ENCODE data around the gene AUTS2. TPM values are rescaled to one million over a fixed set of nuclear protein-coding genes. Genes with fewer than 3 reads are reported as not detected.

AUTS2 gene
- total RNA-seq, 1 experiment from 2014 or later: 256 TPM

DNA sequence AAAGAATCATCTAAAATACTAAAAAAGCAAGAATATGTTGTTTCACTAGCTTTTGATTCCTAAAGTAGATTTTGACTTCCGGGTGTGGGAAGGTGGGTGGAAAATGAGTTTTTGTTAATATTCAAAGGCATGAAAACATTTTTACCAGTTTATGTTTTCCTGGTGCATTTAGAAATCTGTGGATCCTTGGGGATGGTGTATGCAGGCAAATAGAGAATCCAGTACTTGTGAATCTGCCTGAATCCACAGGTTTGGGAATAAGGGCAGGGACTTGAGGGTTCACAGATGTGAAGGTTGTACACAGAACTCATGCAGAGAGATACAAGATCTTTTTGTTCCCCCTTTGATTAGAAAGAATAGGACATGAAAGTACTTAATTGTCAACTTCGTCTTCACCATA, 22.4 kb downstream of the AUTS2 start:
- H3K4me3 Mint-ChIP-seq: no peak overlapping the region
- H2AK5ac ChIP-seq (ENCODE audit: insufficient read length, low read length): no peak overlapping the region
- H4K91ac ChIP-seq (ENCODE audit: insufficient read length, low read depth, low read length): no peak overlapping the region
- H4K8ac ChIP-seq (replicated peaks; ENCODE audit: insufficient read length, low read depth, low read length): no peak overlapping the region
- H2BK120ac ChIP-seq (ENCODE audit: low read depth, low read length, poor library complexity, severe bottlenecking): no peak overlapping the region
- no peak overlapping the region for H2AFZ ChIP-seq (ENCODE audit: low read length)
- H2BK5ac ChIP-seq (ENCODE audit: insufficient read length, low read length): no peak overlapping the region
- peaks cover 43 to 44% of the 10 kb centered on the region in 2 experiments for H3K4me1 Mint-ChIP-seq
- no peaks in the 10 kb centered on the region for H3K9me3 ChIP-seq (ENCODE audit: control insufficient read depth, low read depth, low read length)
- H2BK12ac ChIP-seq (ENCODE audit: insufficient read length, low read depth, low read length): no peak overlapping the region
- no peaks in the 10 kb centered on the region for H3K79me2 ChIP-seq (ENCODE audit: insufficient read depth, low read length)
- no peaks in the 10 kb centered on the region; a peak in 1 of 5 replicates for H3K9me3 Mint-ChIP-seq
- H3K9ac ChIP-seq (ENCODE audit: extremely low read depth, insufficient read length, low read length): no peak overlapping the region
- no peak overlapping the region for H3K4ac ChIP-seq (ENCODE audit: low read depth, low read length)
- no peak overlapping the region for H3K27ac ChIP-seq (ENCODE audit: insufficient read length, low read depth, low read length)
- no peak overlapping the region for H3K4me2 ChIP-seq (ENCODE audit: insufficient read depth, insufficient read length, low read length)
- H4K20me1 ChIP-seq (ENCODE audit: control insufficient read depth, insufficient read depth, insufficient read length): peaks cover 4% of the 10 kb centered on the region
- H3K23ac ChIP-seq (ENCODE audit: insufficient read length, low read depth, low read length): no peak overlapping the region
- H3K14ac ChIP-seq (ENCODE audit: insufficient read depth, low read length): no peak overlapping the region
- H3K56ac ChIP-seq (ENCODE audit: insufficient read length, low read depth, low read length): no peak overlapping the region
- H3K4me1 ChIP-seq (ENCODE audit: insufficient read depth, low read length): 0 out of 2 replicates have a peak, but pooled peaks cover 3% of the 10 kb centered on the region
- no peak overlapping the region for H4K5ac ChIP-seq (ENCODE audit: insufficient read length, low read depth, low read length)
- H3K18ac ChIP-seq (ENCODE audit: insufficient read length, low read depth, low read length): no peak overlapping the region
- H3T11ph ChIP-seq (ENCODE audit: low read length): no peak overlapping the region
- peaks cover 79% of the 10 kb centered on the region for H3K27me3 ChIP-seq (ENCODE audit: insufficient read depth, low read length)
- no peaks in the 10 kb centered on the region for H3K36me3 Mint-ChIP-seq (ENCODE audit: insufficient read depth in 1 of 3, low read depth in 3 of 3)
- WGBS (ENCODE audit: extremely low coverage, insufficient read length, low lambda C conversion rate): no CpG with 5 or more reads among the region's 2 CpGs
- no peak overlapping the region for H2BK15ac ChIP-seq (ENCODE audit: low read depth, low read length)
- DNase-seq: no peak
- TF ChIP-seq, protein P1, sequence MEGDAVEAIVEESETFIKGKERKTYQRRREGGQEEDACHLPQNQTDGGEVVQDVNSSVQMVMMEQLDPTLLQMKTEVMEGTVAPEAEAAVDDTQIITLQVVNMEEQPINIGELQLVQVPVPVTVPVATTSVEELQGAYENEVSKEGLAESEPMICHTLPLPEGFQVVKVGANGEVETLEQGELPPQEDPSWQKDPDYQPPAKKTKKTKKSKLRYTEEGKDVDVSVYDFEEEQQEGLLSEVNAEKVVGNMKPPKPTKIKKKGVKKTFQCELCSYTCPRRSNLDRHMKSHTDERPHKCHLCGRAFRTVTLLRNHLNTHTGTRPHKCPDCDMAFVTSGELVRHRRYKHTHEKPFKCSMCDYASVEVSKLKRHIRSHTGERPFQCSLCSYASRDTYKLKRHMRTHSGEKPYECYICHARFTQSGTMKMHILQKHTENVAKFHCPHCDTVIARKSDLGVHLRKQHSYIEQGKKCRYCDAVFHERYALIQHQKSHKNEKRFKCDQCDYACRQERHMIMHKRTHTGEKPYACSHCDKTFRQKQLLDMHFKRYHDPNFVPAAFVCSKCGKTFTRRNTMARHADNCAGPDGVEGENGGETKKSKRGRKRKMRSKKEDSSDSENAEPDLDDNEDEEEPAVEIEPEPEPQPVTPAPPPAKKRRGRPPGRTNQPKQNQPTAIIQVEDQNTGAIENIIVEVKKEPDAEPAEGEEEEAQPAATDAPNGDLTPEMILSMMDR (conservative IDR thresholded peaks at IDR 0.05): no peak
- no peaks in the 10 kb centered on the region for H3K79me1 ChIP-seq (ENCODE audit: insufficient read depth, low read depth, low read length, poor library complexity, severe bottlenecking)
- H3K27ac Mint-ChIP-seq: no peak overlapping the region
- H3K27me3 Mint-ChIP-seq (ENCODE audit: low read depth): peaks cover 100% of the 10 kb centered on the region
- H3K23me2 ChIP-seq (ENCODE audit: insufficient read length, low read depth, low read length, poor library complexity, severe bottlenecking): no peaks in the 10 kb centered on the region
- no peak overlapping the region for H2BK20ac ChIP-seq (ENCODE audit: low read depth, low read length, poor library complexity, severe bottlenecking)

Data from H9 (cell line).